GM18520 (cell line): Measurements from ENCODE around the gene DEPDC5.

Source experiments
- ATAC-seq: cut with Tn5 transposase; IDR thresholded peaks from one replicate; pipeline ENCODE4 v1.9.1; 2021; ENCODE audit not compliant: unreplicated experiment

DEPDC5 gene

DNA sequence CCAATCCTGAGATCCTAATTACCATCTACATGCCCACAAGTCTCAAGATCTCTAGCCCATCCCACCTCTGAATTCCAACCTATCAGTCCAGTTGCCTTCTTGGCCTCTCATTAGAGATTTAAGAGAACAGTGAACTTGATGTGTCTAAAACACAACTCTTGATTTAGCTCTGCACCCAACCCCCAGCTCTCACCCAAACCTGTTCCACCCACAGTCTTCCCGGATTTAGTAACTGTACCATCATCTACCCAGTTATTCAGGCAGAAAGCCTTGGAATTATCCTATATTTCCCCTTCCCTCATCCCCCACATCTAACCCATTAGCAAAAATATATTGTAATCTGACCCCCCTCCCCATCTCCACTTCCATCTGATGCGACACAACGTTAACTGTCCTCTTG, 166.5 kb downstream of the DEPDC5 start:
- ATAC-seq: no peak

- ATAC-seq: no peak
Measured at GRCh38 chr22:31921106-31921505, 167.3 kb downstream of the DEPDC5 start.

- ATAC-seq: no peak
Measured at GRCh38 chr22:31922534-31922933, 168.7 kb downstream of the DEPDC5 start.

GRCh38 chr22:31923136-31923535, 169.3 kb downstream of the DEPDC5 start:
- no peak for ATAC-seq

- no peak for ATAC-seq
Measured at GRCh38 chr22:31923747-31924146, 169.9 kb downstream of the DEPDC5 start.

- ATAC-seq: no peak
Measured at GRCh38 chr22:31925056-31925455, 171.2 kb downstream of the DEPDC5 start.

DNA sequence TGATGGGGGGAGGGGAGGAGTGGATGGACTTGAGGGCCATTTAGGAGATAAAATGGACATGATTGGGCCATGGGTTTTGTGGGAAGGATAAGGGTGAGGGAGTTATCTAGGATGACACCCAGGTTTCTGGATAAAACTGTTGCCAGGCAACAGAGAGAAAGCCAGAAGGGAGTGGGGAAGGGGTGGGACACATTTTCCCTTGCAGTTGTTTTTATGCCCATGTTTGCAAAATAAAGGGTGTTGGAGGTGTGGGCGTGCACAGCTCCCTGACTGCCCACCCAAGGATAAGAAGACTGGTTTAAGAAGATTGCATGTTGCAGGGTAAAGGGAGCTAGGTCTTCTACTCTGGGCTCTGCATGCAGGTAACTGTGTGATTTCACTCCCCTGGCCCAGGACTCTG, 172.2 kb downstream of the DEPDC5 start:
- ATAC-seq: no peak

GRCh38 chr22:31926969-31927368, 173.2 kb downstream of the DEPDC5 start:
- no peak for ATAC-seq

DNA sequence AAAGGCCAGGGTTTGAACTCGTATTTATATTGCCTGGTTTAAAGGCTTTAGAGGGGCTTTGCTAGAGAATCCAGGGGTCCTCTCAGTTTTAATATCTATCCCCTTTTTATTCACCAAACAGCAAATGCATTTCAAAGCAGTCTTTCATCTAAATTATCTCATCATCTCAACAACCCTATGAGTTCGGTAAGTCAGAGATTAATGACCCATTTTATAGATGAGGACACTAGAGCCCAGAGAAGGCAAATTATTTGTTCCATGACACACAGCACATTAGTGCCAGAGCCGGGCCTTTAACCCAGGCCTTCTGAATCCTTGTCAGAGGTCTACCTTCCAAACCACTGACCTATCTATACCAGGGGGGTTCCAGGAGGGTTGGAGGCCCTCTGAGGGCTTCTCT, 173.7 kb downstream of the DEPDC5 start:
- ATAC-seq: no peak

- ATAC-seq: no peak
Measured at GRCh38 chr22:31929167-31929930, 175.5 kb downstream of the DEPDC5 start.

DNA sequence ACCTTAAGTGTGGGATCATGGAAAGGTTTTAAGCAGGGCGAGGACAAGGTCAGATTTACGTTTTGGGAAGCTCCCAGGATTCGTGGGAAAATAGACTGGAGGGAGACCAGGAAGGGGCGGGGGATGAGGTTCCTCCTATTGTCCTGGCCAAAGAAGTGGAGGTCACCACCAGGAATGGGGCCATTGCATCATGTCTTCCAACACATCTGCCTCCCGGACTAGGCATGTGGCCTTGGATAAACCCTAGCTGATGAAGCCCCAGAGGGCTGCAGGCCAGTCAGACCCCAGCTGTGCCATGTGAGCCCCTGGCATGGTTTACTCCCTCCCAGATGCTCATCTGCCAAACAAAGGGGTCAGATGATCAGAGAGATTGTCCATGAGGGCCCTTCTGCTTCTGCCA, 179.0 kb downstream of the DEPDC5 start:
- ATAC-seq: no peak

- no peak for ATAC-seq
Measured at GRCh38 chr22:31933406-31933805, 179.6 kb downstream of the DEPDC5 start.

DNA sequence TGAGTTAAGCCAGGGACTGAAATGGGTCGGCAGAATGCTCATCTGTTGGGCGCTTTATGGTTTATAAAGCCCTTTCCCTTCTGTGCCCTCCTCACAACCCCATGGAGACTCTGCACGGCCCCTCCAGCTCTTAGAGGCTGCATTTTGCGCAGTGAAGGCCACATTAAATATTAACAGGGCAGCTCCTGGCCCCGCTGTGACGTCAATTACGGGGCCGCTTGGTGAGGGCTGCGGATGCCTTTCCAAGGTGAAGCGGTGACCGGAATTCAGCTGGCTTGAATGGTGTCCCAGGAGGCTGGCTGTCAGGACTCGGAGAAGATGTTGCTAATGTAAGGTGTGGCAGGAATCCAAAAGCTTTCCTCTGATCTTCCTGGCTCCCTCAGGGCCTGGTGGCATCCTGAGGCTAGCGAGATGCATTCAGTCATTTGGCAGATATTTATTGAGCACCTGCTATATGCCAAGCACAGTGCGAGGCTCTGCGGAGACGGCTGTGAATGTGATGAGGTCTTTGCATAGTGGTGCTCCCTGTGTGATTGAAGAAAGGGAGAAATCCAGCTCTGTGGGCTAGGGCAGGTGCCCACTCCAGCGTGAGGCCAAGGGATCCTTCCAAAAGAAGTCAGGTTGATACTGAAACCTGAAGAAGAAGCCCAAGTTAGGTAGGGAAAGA, 180.1 kb downstream of the DEPDC5 start:
- no peak for ATAC-seq

DNA sequence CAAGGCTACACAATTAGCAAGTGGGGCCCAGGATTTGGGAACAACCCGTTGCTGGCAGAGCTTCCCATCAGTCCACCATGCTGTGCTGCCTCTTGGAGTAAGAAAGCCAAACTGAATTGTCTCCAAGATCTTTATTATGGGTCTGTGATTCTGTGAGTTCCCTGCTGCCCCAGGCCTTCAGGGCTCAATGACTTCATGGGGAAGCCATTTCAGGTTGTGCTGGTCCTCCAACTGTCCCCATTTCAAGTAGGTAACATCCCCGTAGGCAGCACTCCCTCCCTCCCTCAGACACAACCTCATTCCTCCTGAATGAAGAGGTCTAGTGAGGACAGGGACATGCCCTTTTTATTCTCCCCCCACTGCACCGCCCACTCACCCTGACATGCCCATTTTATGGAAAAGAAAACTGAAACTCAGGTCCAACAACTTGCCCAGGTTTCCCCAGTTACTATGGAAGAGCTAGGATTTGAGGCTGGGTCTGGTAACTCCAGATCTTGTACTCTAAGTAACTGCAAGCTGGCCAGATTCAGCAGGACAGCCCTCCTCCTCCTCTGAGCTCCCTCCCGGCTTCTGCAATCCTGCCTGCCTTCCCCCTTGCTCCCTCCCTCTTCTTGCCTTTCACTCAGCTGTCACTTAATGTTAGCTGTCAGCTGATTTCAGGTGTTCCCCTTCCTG, 182.3 kb downstream of the DEPDC5 start:
- no peak for ATAC-seq

DNA sequence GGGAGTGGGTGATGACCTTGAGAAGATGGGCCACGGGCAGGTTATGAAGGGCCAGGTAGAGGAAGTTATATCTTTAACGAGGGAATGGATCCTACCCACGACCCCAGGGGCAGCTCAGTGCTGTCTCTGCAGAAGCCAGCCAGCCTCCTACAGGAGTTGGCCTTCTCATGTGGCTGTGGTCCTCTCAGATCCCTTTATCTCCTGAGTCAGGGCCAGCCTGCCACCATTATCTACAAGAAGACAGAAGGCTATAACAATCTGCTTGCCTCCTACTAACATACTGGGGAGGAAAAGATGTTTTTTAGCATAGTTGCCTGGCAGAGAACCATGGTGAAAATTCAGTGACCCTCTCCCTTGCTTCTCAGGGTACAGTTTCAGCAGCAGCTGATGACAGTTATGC, 183.5 kb downstream of the DEPDC5 start:
- no peak for ATAC-seq

DNA sequence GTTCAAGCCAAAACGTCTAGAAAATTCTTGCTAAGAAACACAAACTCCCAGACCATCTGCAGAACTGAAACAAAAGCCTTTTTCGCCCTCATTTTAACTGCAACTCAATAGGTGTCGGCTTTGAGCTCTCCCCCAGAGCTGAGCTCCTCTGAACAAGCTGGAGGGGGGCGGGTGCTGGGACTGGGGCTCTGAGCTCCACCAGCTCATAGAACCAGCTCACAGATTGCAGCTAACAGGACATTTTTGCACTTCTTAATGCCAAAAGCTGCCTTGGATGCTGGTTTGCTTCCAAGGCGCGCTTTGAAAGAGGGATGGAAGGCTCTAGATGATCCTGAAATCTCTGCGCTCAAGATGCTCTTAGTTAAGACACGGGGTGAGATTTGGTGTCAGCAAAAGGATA, 184.5 kb downstream of the DEPDC5 start:
- no peak for ATAC-seq

GRCh38 chr22:31940506-31940905, 186.7 kb downstream of the DEPDC5 start:
- ATAC-seq: no peak

GRCh38 chr22:31942091-31942490, 188.3 kb downstream of the DEPDC5 start:
- ATAC-seq: no peak

DNA sequence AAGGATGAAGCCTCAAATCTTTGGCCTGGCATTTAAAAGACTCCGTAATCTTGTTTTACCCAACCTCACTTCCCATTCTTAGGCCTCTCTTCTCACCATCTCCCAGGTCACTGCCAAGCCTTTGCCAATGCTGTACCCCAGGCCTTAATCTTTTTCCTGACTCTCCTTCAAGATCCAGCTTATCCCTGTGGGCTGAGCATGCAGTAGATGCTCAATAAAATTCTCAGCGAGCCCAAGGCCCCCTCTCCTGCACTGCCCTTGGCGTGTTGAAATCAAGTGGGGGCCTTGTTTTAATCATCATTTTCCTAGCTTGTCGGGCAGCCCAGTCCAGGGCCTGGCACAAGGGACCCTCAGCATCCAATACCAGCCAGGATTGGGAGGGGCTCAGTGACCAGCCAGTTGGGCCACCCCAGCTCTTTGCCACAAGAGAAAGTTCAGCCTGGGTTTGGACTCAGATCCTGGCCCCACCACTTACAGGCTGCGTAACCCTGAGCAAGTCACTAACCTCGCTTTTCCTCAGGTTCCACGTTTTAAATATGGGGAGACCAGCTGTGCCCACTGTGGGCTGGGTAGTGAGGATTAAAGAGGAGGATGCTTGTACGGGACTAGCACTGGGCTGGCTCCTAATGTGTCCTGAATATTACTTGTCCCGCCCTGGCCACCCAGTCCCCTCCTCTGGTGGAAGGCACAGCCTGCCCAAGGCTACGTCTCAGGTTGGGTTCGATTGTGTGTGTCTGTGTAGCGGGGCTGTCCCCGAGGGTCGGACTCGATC, 189.6 kb downstream of the DEPDC5 start:
- ATAC-seq: no peak

GRCh38 chr22:31943978-31944699, 190.3 kb downstream of the DEPDC5 start, which contains the start of gene YWHAH:
Gene YWHAH, plus strand, starts transcription at chr22:31944535. Its CDS starts 199 bp downstream, at chr22:31944734.
- peak; percentile 62 for ATAC-seq
